ENCODE data around the gene APCDD1L. TPM values are rescaled to one million over a fixed set of nuclear protein-coding genes. Genes with fewer than 3 reads are reported as not detected.
A peak's percentile ranks its signal among the peaks of the same experiment; 100 is the strongest.

Gene APCDD1L
- total and polyA plus RNA-seq, 11 donors, result 0.24 to 1.1 (median 0.60) TPM; not detected in 2

GRCh38 chr20:58498470-58499068 lies 16.6 kb downstream of the APCDD1L start:
- TF ChIP-seq CTCF (IDR thresholded peaks at IDR 0.05), result no peak
- TF ChIP-seq POLR2A (IDR thresholded peaks at IDR 0.05), result no peak
- no peaks in the 10 kb centered on the region for H3K4me1 ChIP-seq
- no peak for DNase-seq
- H3K27ac ChIP-seq, result no peak overlapping the region
- intact Hi-C loops (cut with DNase I), result no loop called here
- H3K4me3 ChIP-seq, result no peak overlapping the region
- WGBS, 4 donors, result 64 to 72% (median 70%) methylated on average over 8 to 9 of the region's 9 CpGs
- ATAC-seq, result no peak
- peaks cover 0 to 14% (median 3%) of the 10 kb centered on the region in 12 donors for H3K9me3 ChIP-seq
- no peaks in the 10 kb centered on the region for H3K27me3 ChIP-seq
- H3K36me3 ChIP-seq, result no peaks in the 10 kb centered on the region

- Histone ChIP-seq H3K27me3 (no peaks in the 10 kb centered on the region), H3K36me3 (no peaks in the 10 kb centered on the region), H3K9me3 (peaks cover 0 to 11% (median 2%) of the 10 kb centered on the region in 12 donors), H3K27ac (no peak overlapping the region), H3K4me1 (no peaks in the 10 kb centered on the region), H3K4me3 (no peak overlapping the region)
- no peak for TF ChIP-seq POLR2A (IDR thresholded peaks at IDR 0.05)
- TF ChIP-seq CTCF (IDR thresholded peaks at IDR 0.05), result no peak
- intact Hi-C loops (cut with DNase I), result no loop called here
- DNase-seq (no peak), ATAC-seq (no peak)
- WGBS, 4 donors, result 89 to 91% (median 90%) methylated on average over 13 of the region's 13 CpGs
Measured at GRCh38 chr20:58497724-58498469, 17.3 kb downstream of the APCDD1L start.

GRCh38 chr20:58497076-58497641 lies 18.0 kb downstream of the APCDD1L start:
- no peak overlapping the region for H3K4me3 ChIP-seq
- H3K36me3 ChIP-seq, result no peaks in the 10 kb centered on the region
- ATAC-seq, result no peak
- no peaks in the 10 kb centered on the region for H3K4me1 ChIP-seq
- intact Hi-C loops (cut with DNase I), result no loop called here
- H3K27ac ChIP-seq, result no peak overlapping the region
- peaks cover 0 to 11% (median 2%) of the 10 kb centered on the region in 12 donors for H3K9me3 ChIP-seq
- 89 to 91% (median 90%) methylated on average over 16 of the region's 16 CpGs for WGBS, 4 donors
- TF ChIP-seq POLR2A (IDR thresholded peaks at IDR 0.05) (no peak), CTCF (IDR thresholded peaks at IDR 0.05) (no peak)
- no peak for DNase-seq
- no peaks in the 10 kb centered on the region for H3K27me3 ChIP-seq

- H3K27ac ChIP-seq, result no peak overlapping the region
- peak in 1 of 4 donors; percentile 19 for ATAC-seq
- TF ChIP-seq POLR2A (IDR thresholded peaks at IDR 0.05) (no peak), CTCF (IDR thresholded peaks at IDR 0.05) (no peak)
- H3K9me3 ChIP-seq, result peaks cover 0 to 7% (median 0%) of the 10 kb centered on the region in 12 donors
- no peak for DNase-seq
- intact Hi-C loops (cut with DNase I), result no loop called here
- H3K4me1 ChIP-seq, result no peaks in the 10 kb centered on the region
- 92 to 97% (median 93%) methylated on average over 6 of the region's 6 CpGs for WGBS, 4 donors
- no peaks in the 10 kb centered on the region for H3K36me3 ChIP-seq
- H3K27me3 ChIP-seq, result no peaks in the 10 kb centered on the region
- no peak overlapping the region for H3K4me3 ChIP-seq
Measured at GRCh38 chr20:58496429-58496769, 18.8 kb downstream of the APCDD1L start.

Data from heart left ventricle (tissue), 16 donors.